Activated CD8-positive, alpha-beta memory T cell treated with anti-CD3 and anti-CD28 coated beads for 1 hour (primary cell): ENCODE results near the gene DNAH11.
"Not testable (repeated sequence)": the region's sequence is repeated elsewhere in the genome, so short reads cannot be mapped to it uniquely, and the experiment has no call there.

Source experiments
- DNase-seq, 2 donors: peaks; one replicate each; pipeline ENCODE4 v3.0.0-alpha.2; 2020; ENCODE audit warnings: low read depth in 1 of 2; ENCODE audit errors: extremely low read depth in 1 of 2

DNAH11 gene

GRCh38 chr7:21707566-21707965 is 164.7 kb downstream of the DNAH11 start:
- DNase-seq: no peak

GRCh38 chr7:21708096-21708495 is 165.3 kb downstream of the DNAH11 start:
- DNase-seq: no peak

GRCh38 chr7:21717323-21717722 is 174.5 kb downstream of the DNAH11 start:
- DNase-seq: no peak

- no peak for DNase-seq
Measured at GRCh38 chr7:21718391-21718790, 175.6 kb downstream of the DNAH11 start.

- DNase-seq: no peak
Measured at GRCh38 chr7:21719846-21720245, 177.0 kb downstream of the DNAH11 start.

- DNase-seq: no peak
Measured at GRCh38 chr7:21722371-21722770, 179.5 kb downstream of the DNAH11 start.

- no peak for DNase-seq
Measured at GRCh38 chr7:21724562-21724961, 181.7 kb downstream of the DNAH11 start.

- DNase-seq: no peak
Measured at GRCh38 chr7:21730399-21730798, 187.6 kb downstream of the DNAH11 start.

GRCh38 chr7:21731977-21732376 is 189.1 kb downstream of the DNAH11 start:
- no peak for DNase-seq

- not testable (repeated sequence) for DNase-seq
Measured at GRCh38 chr7:21732956-21733355, 190.1 kb downstream of the DNAH11 start.

GRCh38 chr7:21733837-21734236 is 191.0 kb downstream of the DNAH11 start:
- DNase-seq: no peak

- DNase-seq: no peak
Measured at GRCh38 chr7:21743493-21743892, 200.7 kb downstream of the DNAH11 start.

GRCh38 chr7:21746949-21747348 is 204.1 kb downstream of the DNAH11 start:
- no peak for DNase-seq

- DNase-seq: no peak
Measured at GRCh38 chr7:21747806-21748205, 205.0 kb downstream of the DNAH11 start.

- DNase-seq: no peak
Measured at GRCh38 chr7:21749378-21749777, 206.5 kb downstream of the DNAH11 start.

- no peak for DNase-seq
Measured at GRCh38 chr7:21753071-21753470, 210.2 kb downstream of the DNAH11 start.

- DNase-seq: no peak
Measured at GRCh38 chr7:21754963-21755362, 212.1 kb downstream of the DNAH11 start.

- no peak for DNase-seq
Measured at GRCh38 chr7:21757537-21758282, 214.9 kb downstream of the DNAH11 start.

- no peak for DNase-seq
Measured at GRCh38 chr7:21758286-21758685, 215.4 kb downstream of the DNAH11 start.

- DNase-seq: no peak
Measured at GRCh38 chr7:21762469-21762868, 219.6 kb downstream of the DNAH11 start.

GRCh38 chr7:21763818-21764217 is 221.0 kb downstream of the DNAH11 start:
- no peak for DNase-seq

- DNase-seq: no peak
Measured at GRCh38 chr7:21766218-21766617, 223.4 kb downstream of the DNAH11 start.

GRCh38 chr7:21767300-21767900 is 224.6 kb downstream of the DNAH11 start:
- DNase-seq: no peak
